ENCODE measurements around the gene PRLR. TPM values are rescaled to one million over a fixed set of nuclear protein-coding genes. Genes with fewer than 3 reads are reported as not detected.

The PRLR gene
- total RNA-seq, 3 donors from 2014 or later = 0.19 to 0.25 (median 0.24) TPM

- no peak for ATAC-seq
- Mint-ChIP-seq H3K4me3 (no peak overlapping the region), H3K36me3 (ENCODE audit: insufficient read depth) (no peaks in the 10 kb centered on the region), H3K27me3 (ENCODE audit: low read depth) (peaks cover 10% of the 10 kb centered on the region), H3K9me3 (no peaks in the 10 kb centered on the region), H3K4me1 (ENCODE audit: low read depth) (no peaks in the 10 kb centered on the region)
- DNase-seq = no peak
These were observed 11.3 kb downstream of the PRLR start for GRCh38 chr5:35218981-35219380.

GRCh38 chr5:35214051-35214450 is 16.2 kb downstream of the PRLR start:
- Mint-ChIP-seq H3K4me3 (no peak overlapping the region), H3K9me3 (no peaks in the 10 kb centered on the region), H3K27me3 (ENCODE audit: low read depth) (peaks cover 2% of the 10 kb centered on the region), H3K4me1 (ENCODE audit: low read depth) (no peaks in the 10 kb centered on the region), H3K36me3 (ENCODE audit: insufficient read depth) (no peaks in the 10 kb centered on the region)
- no peak for ATAC-seq
- DNase-seq = no peak

GRCh38 chr5:35213608-35214007 is 16.7 kb downstream of the PRLR start:
- H3K4me3 Mint-ChIP-seq = no peak overlapping the region
- H3K4me1 Mint-ChIP-seq (ENCODE audit: low read depth) = no peaks in the 10 kb centered on the region
- peaks cover 2% of the 10 kb centered on the region for H3K27me3 Mint-ChIP-seq (ENCODE audit: low read depth)
- ATAC-seq (peak in 1 of 2 donors; percentile 32), DNase-seq (no peak)
- no peaks in the 10 kb centered on the region for H3K9me3 Mint-ChIP-seq
- no peaks in the 10 kb centered on the region for H3K36me3 Mint-ChIP-seq (ENCODE audit: insufficient read depth)

- Mint-ChIP-seq H3K27me3 (ENCODE audit: low read depth) (peaks cover 10% of the 10 kb centered on the region), H3K4me1 (ENCODE audit: low read depth) (no peaks in the 10 kb centered on the region), H3K9me3 (no peaks in the 10 kb centered on the region), H3K4me3 (no peak overlapping the region), H3K36me3 (ENCODE audit: insufficient read depth) (no peaks in the 10 kb centered on the region)
- ATAC-seq (peak in 1 of 2 donors; percentile 27), DNase-seq (no peak)
These were observed 17.9 kb downstream of the PRLR start for GRCh38 chr5:35212122-35212982.

- no peaks in the 10 kb centered on the region for H3K36me3 Mint-ChIP-seq (ENCODE audit: insufficient read depth)
- no peaks in the 10 kb centered on the region for H3K9me3 Mint-ChIP-seq
- DNase-seq (no peak), ATAC-seq (no peak)
- no peaks in the 10 kb centered on the region for H3K4me1 Mint-ChIP-seq (ENCODE audit: low read depth)
- no peak overlapping the region for H3K4me3 Mint-ChIP-seq
- H3K27me3 Mint-ChIP-seq (ENCODE audit: low read depth) = peaks cover 18% of the 10 kb centered on the region
These were observed 20.4 kb downstream of the PRLR start for GRCh38 chr5:35209862-35210261.

GRCh38 chr5:35205606-35206005 is 24.7 kb downstream of the PRLR start:
- ATAC-seq (no peak), DNase-seq (no peak)
- H3K9me3 Mint-ChIP-seq = no peaks in the 10 kb centered on the region
- no peaks in the 10 kb centered on the region for H3K4me1 Mint-ChIP-seq (ENCODE audit: low read depth)
- no peak overlapping the region for H3K4me3 Mint-ChIP-seq
- no peaks in the 10 kb centered on the region for H3K36me3 Mint-ChIP-seq (ENCODE audit: insufficient read depth)
- H3K27me3 Mint-ChIP-seq (ENCODE audit: low read depth) = peaks cover 22% of the 10 kb centered on the region

GRCh38 chr5:35205186-35205585 is 25.1 kb downstream of the PRLR start:
- no peak for ATAC-seq
- H3K27me3 Mint-ChIP-seq (ENCODE audit: low read depth) = peaks cover 23% of the 10 kb centered on the region
- H3K4me3 Mint-ChIP-seq = no peak overlapping the region
- no peaks in the 10 kb centered on the region for H3K36me3 Mint-ChIP-seq (ENCODE audit: insufficient read depth)
- H3K4me1 Mint-ChIP-seq (ENCODE audit: low read depth) = no peaks in the 10 kb centered on the region
- no peaks in the 10 kb centered on the region for H3K9me3 Mint-ChIP-seq
- no peak for DNase-seq

- no peak for ATAC-seq
- DNase-seq = no peak
- no peak overlapping the region for H3K4me3 Mint-ChIP-seq
- H3K36me3 Mint-ChIP-seq (ENCODE audit: insufficient read depth) = no peaks in the 10 kb centered on the region
- no peaks in the 10 kb centered on the region for H3K4me1 Mint-ChIP-seq (ENCODE audit: low read depth)
- H3K9me3 Mint-ChIP-seq = no peaks in the 10 kb centered on the region
- peaks cover 29% of the 10 kb centered on the region for H3K27me3 Mint-ChIP-seq (ENCODE audit: low read depth)
These were observed 26.9 kb downstream of the PRLR start for GRCh38 chr5:35203403-35203802.

GRCh38 chr5:35202319-35203111 is 27.8 kb downstream of the PRLR start:
- H3K4me3 Mint-ChIP-seq = no peak overlapping the region
- peak; percentile 43 to 55 for ATAC-seq
- H3K27me3 Mint-ChIP-seq (ENCODE audit: low read depth) = peaks cover 27% of the 10 kb centered on the region
- no peaks in the 10 kb centered on the region for H3K4me1 Mint-ChIP-seq (ENCODE audit: low read depth)
- peak; percentile 21 for DNase-seq
- no peaks in the 10 kb centered on the region for H3K9me3 Mint-ChIP-seq
- H3K36me3 Mint-ChIP-seq (ENCODE audit: insufficient read depth) = no peaks in the 10 kb centered on the region

- no peak overlapping the region for H3K4me3 Mint-ChIP-seq
- DNase-seq = no peak
- no peaks in the 10 kb centered on the region for H3K9me3 Mint-ChIP-seq
- no peak for ATAC-seq
- H3K36me3 Mint-ChIP-seq (ENCODE audit: insufficient read depth) = no peaks in the 10 kb centered on the region
- H3K27me3 Mint-ChIP-seq (ENCODE audit: low read depth) = peaks cover 28% of the 10 kb centered on the region
- no peaks in the 10 kb centered on the region for H3K4me1 Mint-ChIP-seq (ENCODE audit: low read depth)
These were observed 29.0 kb downstream of the PRLR start for GRCh38 chr5:35201291-35201690.

- Mint-ChIP-seq H3K9me3 (no peaks in the 10 kb centered on the region), H3K4me3 (no peak overlapping the region), H3K27me3 (ENCODE audit: low read depth) (peaks cover 20% of the 10 kb centered on the region), H3K4me1 (ENCODE audit: low read depth) (no peaks in the 10 kb centered on the region), H3K36me3 (ENCODE audit: insufficient read depth) (no peaks in the 10 kb centered on the region)
- ATAC-seq (no peak), DNase-seq (no peak)
These were observed 30.4 kb downstream of the PRLR start for GRCh38 chr5:35199886-35200285.

GRCh38 chr5:35198686-35199085 is 31.6 kb downstream of the PRLR start:
- no peak for DNase-seq
- H3K4me3 Mint-ChIP-seq = no peak overlapping the region
- no peaks in the 10 kb centered on the region for H3K4me1 Mint-ChIP-seq (ENCODE audit: low read depth)
- H3K36me3 Mint-ChIP-seq (ENCODE audit: insufficient read depth) = no peaks in the 10 kb centered on the region
- ATAC-seq = no peak
- H3K9me3 Mint-ChIP-seq = no peaks in the 10 kb centered on the region
- H3K27me3 Mint-ChIP-seq (ENCODE audit: low read depth) = peaks cover 18% of the 10 kb centered on the region

GRCh38 chr5:35198075-35198474 is 32.2 kb downstream of the PRLR start:
- ATAC-seq = no peak
- no peaks in the 10 kb centered on the region for H3K9me3 Mint-ChIP-seq
- no peak overlapping the region for H3K4me3 Mint-ChIP-seq
- no peaks in the 10 kb centered on the region for H3K4me1 Mint-ChIP-seq (ENCODE audit: low read depth)
- no peaks in the 10 kb centered on the region for H3K36me3 Mint-ChIP-seq (ENCODE audit: insufficient read depth)
- DNase-seq = no peak
- peaks cover 18% of the 10 kb centered on the region for H3K27me3 Mint-ChIP-seq (ENCODE audit: low read depth)

GRCh38 chr5:35197351-35197750 is 32.9 kb downstream of the PRLR start:
- DNase-seq (no peak), ATAC-seq (no peak)
- Mint-ChIP-seq H3K4me3 (no peak overlapping the region), H3K4me1 (ENCODE audit: low read depth) (no peaks in the 10 kb centered on the region), H3K27me3 (ENCODE audit: low read depth) (peaks cover 17% of the 10 kb centered on the region), H3K9me3 (no peaks in the 10 kb centered on the region), H3K36me3 (ENCODE audit: insufficient read depth) (no peaks in the 10 kb centered on the region)

- Mint-ChIP-seq H3K36me3 (ENCODE audit: insufficient read depth) (no peaks in the 10 kb centered on the region), H3K4me1 (ENCODE audit: low read depth) (no peaks in the 10 kb centered on the region), H3K27me3 (ENCODE audit: low read depth) (peaks cover 16% of the 10 kb centered on the region), H3K4me3 (no peak overlapping the region), H3K9me3 (no peaks in the 10 kb centered on the region)
- ATAC-seq = no peak
- no peak for DNase-seq
These were observed 34.8 kb downstream of the PRLR start for GRCh38 chr5:35195472-35195852.
